ENCODE measurements around the gene PBX2. TPM values are rescaled to one million over a fixed set of nuclear protein-coding genes. Genes with fewer than 3 reads are reported as not detected.
"Not testable (repeated sequence)": the region's sequence is repeated elsewhere in the genome, so short reads cannot be mapped to it uniquely, and the experiment has no call there.

The PBX2 gene
- total RNA-seq, 1 donor from 2014 or later = 103 TPM

- DNase-seq (ENCODE audit: low spot score) = no peak
Measured at GRCh38 chr6:32203426-32204267, 13.6 kb upstream of the PBX2 start.

- no peak for DNase-seq (ENCODE audit: low spot score)
Measured at GRCh38 chr6:32202186-32202585, 12.2 kb upstream of the PBX2 start.

- DNase-seq (ENCODE audit: low spot score) = no peak
Measured at GRCh38 chr6:32200711-32201475, 10.9 kb upstream of the PBX2 start.

GRCh38 chr6:32198866-32199265 is 8.9 kb upstream of the PBX2 start:
- no peak for DNase-seq (ENCODE audit: low spot score)

GRCh38 chr6:32198345-32198696 is 8.3 kb upstream of the PBX2 start:
- no peak for DNase-seq (ENCODE audit: low spot score)

- no peak for DNase-seq (ENCODE audit: low spot score)
Measured at GRCh38 chr6:32196682-32197616, 6.9 kb upstream of the PBX2 start.

- DNase-seq (ENCODE audit: low spot score) = peak; percentile 90
Measured at GRCh38 chr6:32195902-32196681, 6.1 kb upstream of the PBX2 start.

- DNase-seq (ENCODE audit: low spot score) = peak; percentile 100
Measured at GRCh38 chr6:32195652-32195901, 5.6 kb upstream of the PBX2 start.

- no peak for DNase-seq (ENCODE audit: low spot score)
Measured at GRCh38 chr6:32194825-32195651, 5.0 kb upstream of the PBX2 start.

- DNase-seq (ENCODE audit: low spot score) = no peak
Measured at GRCh38 chr6:32194388-32194787, 4.4 kb upstream of the PBX2 start.

- DNase-seq (ENCODE audit: low spot score) = not testable (repeated sequence)
Measured at GRCh38 chr6:32193096-32193495, 3.1 kb upstream of the PBX2 start.

GRCh38 chr6:32192608-32193039 is 2.6 kb upstream of the PBX2 start, which contains the start of gene GPSM3:
Gene GPSM3, minus strand, starts transcription at chr6:32192643. Its CDS starts 130 bp downstream, at chr6:32192513.
- DNase-seq (ENCODE audit: low spot score) = peak; percentile 75

- no peak for DNase-seq (ENCODE audit: low spot score)
Measured at GRCh38 chr6:32191696-32192607, 1.9 kb upstream of the PBX2 start.

GRCh38 chr6:32190911-32191677 is 1.1 kb upstream of the PBX2 start:
- no peak for DNase-seq (ENCODE audit: low spot score)

- no peak for DNase-seq (ENCODE audit: low spot score)
Measured at GRCh38 chr6:32189742-32190053, 304 bp downstream of the PBX2 start.

- no peak for DNase-seq (ENCODE audit: low spot score)
Measured at GRCh38 chr6:32189069-32189741, 797 bp downstream of the PBX2 start.

- no peak for DNase-seq (ENCODE audit: low spot score)
Measured at GRCh38 chr6:32188381-32189068, 1.5 kb downstream of the PBX2 start.
